K562 (cell line): ENCODE measurements around the gene CCL13. TPM values are rescaled to one million over a fixed set of nuclear protein-coding genes. Genes with fewer than 3 reads are reported as not detected.

Experiments used
- ATAC-seq: fragments of 200-7000 bp; cut with Tn5 transposase; 3 replicates; pipeline ENCODE4 v1.9.1; 2020; ENCODE audit warnings: moderate library complexity
- BruUV-seq: library from RNA; stranded (reverse); fragments of 400-500 nt; replicated peaks from 2 replicates; lab custom pipeline; 2021; lab: Mats Ljungman, UMichigan
- CTCF ChIA-PET: fragments of 300-600 bp; formaldehyde crosslinking; extraction: SDS; loops from one replicate; lab custom pipeline; 2021; ENCODE audit warnings: low intra/inter-chr PET ratio; lab: Yijun Ruan, JAX
- POLR2A ChIA-PET: fragments of 300-600, 350-650 bp; sonication (Branson Sonifier 250); formaldehyde crosslinking; extraction: SDS; loops from one replicate; lab custom pipeline; 2021; ENCODE audit warnings: antibody characterized with exemption, inconsistent platforms; lab: Yijun Ruan, JAX
- DNase-seq, 4 experiments: peaks; one replicate each; pipeline versions ENCODE4 v3.0.0 to v3.0.0-alpha.2; 2011 to 2018; ENCODE audit warnings: low spot score in 3 of 4, mixed read lengths in 3 of 4; ENCODE audit errors: extremely low read depth in 1 of 4
- FAIRE-seq: peaks from 2 replicates; lab custom pipeline; 2011; peaks lifted over from hg19 to GRCh38; lab: Jason Lieb, UNC
- H2AFZ ChIP-seq: 2 replicates; pipeline ENCODE4 v1.6.0; 2011; ENCODE audit warnings: low read depth, low read length, control low read depth, inconsistent platforms
- H3K27ac ChIP-seq: fragments of 200-600 bp; 3 replicates; pipeline ENCODE4 v1.8.0; 2011; ENCODE audit warnings: low read depth, mild to moderate bottlenecking, control low read depth, inconsistent platforms, low read length, moderate library complexity, mixed read lengths; ENCODE audit errors: extremely low read depth
- H3K27me3 ChIP-seq, 2 experiments: fragments of 300-600 bp in 1 of 2; 2 replicates in 1 of 2; 3 replicates in 1 of 2; pipeline versions ENCODE4 v1.6.0 to v1.8.0; 2011; ENCODE audit warnings: inconsistent platforms in 2 of 2, low read length in 2 of 2, mild to moderate bottlenecking in 1 of 2, mixed read lengths in 1 of 2, moderate library complexity in 1 of 2; ENCODE audit not compliant: control insufficient read depth in 2 of 2, insufficient read depth in 2 of 2
- H3K36me3 ChIP-seq: fragments of 300-600 bp; 3 replicates; pipeline ENCODE4 v1.8.0; 2011; ENCODE audit warnings: mild to moderate bottlenecking, low read length, inconsistent platforms; ENCODE audit not compliant: control insufficient read depth, insufficient read depth
- H3K4me1 ChIP-seq, 2 experiments: fragments of 200-600 bp in 1 of 2; replicated peaks in 1 of 2; 2 replicates in 1 of 2; 3 replicates in 1 of 2; pipeline versions ENCODE4 v1.5.1 to v1.8.0; 2011; ENCODE audit warnings: inconsistent platforms in 2 of 2, low read length in 2 of 2, mild to moderate bottlenecking in 1 of 2, mixed read lengths in 1 of 2, moderate library complexity in 1 of 2; ENCODE audit not compliant: control insufficient read depth in 2 of 2, insufficient read depth in 2 of 2
- H3K4me2 ChIP-seq: 2 replicates; pipeline ENCODE4 v1.6.1; 2011; ENCODE audit warnings: low read length, control low read depth, inconsistent platforms, mixed read lengths; ENCODE audit not compliant: insufficient read depth
- H3K4me3 ChIP-seq: fragments of 200-600 bp; sonication (generic), shearing (Covaris generic); 2 replicates; pipeline ENCODE4 v1.5.1; 2016; ENCODE audit warnings: control low read depth, inconsistent platforms
- H3K79me2 ChIP-seq: fragments of 200-600 bp; 3 replicates; pipeline ENCODE4 v1.8.0; 2011; ENCODE audit warnings: low read length, inconsistent platforms; ENCODE audit not compliant: control insufficient read depth, insufficient read depth
- H3K9ac ChIP-seq, 2 experiments: 2 replicates each; pipeline versions ENCODE4 v1.6.0 to v1.6.1; 2011; ENCODE audit warnings: low read depth in 2 of 2, low read length in 2 of 2, control low read depth in 1 of 2, inconsistent platforms in 1 of 2, mild to moderate bottlenecking in 1 of 2, mixed read lengths in 1 of 2; ENCODE audit not compliant: insufficient read depth in 1 of 2
- H3K9me1 ChIP-seq: one replicate; pipeline ENCODE4 v1.6.0; 2011; ENCODE audit warnings: inconsistent platforms, mild to moderate bottlenecking, low read length, moderate library complexity; ENCODE audit not compliant: control insufficient read depth, insufficient read depth
- H3K9me3 ChIP-seq: replicated peaks from 2 replicates; pipeline ENCODE4 v1.5.1; 2011; ENCODE audit warnings: low read depth, low read length, inconsistent platforms; ENCODE audit not compliant: control insufficient read depth, insufficient read depth
- H4K20me1 ChIP-seq: replicated peaks from 2 replicates; pipeline ENCODE4 v1.6.1; 2011; ENCODE audit warnings: low read length, inconsistent platforms, mixed read lengths; ENCODE audit not compliant: control insufficient read depth, insufficient read depth
- CBFA2T2 ChIP-seq: fragments of 450-650 bp; conservative IDR thresholded peaks from 2 replicates; pipeline ENCODE4 v1.6.1; 2017; ENCODE audit warnings: mild to moderate bottlenecking
- CBX8 ChIP-seq: fragments of 200-600 bp; sonication (generic); IDR thresholded peaks from 2 replicates; pipeline ENCODE4 v1.6.1; 2012; ENCODE audit warnings: borderline replicate concordance, mixed run types, low read depth, mild to moderate bottlenecking, moderate library complexity, mixed read lengths, low read length, control low read depth, inconsistent platforms; ENCODE audit not compliant: poor library complexity, severe bottlenecking; ENCODE audit errors: extremely low read depth
- CHD2 ChIP-seq: IDR thresholded peaks from 2 replicates; pipeline ENCODE4 v1.6.1; 2011; ENCODE audit warnings: low read depth, low read length
- CREM ChIP-seq: IDR thresholded peaks from 2 replicates; pipeline ENCODE4 v1.6.1; 2014; ENCODE audit warnings: antibody characterized with exemption, low read depth
- ELK1 ChIP-seq: sonication (generic); formaldehyde crosslinking; IDR thresholded peaks from 2 replicates; pipeline ENCODE4 v1.8.1; 2022; ENCODE audit warnings: missing genetic modification reagents
- HMBOX1 ChIP-seq: sonication (generic); IDR thresholded peaks from 2 replicates; pipeline ENCODE4 v1.6.1; 2016
- HOXB6 ChIP-seq: fragments of 250-450 bp; sonication (Bioruptor Pico); IDR thresholded peaks from 2 replicates; pipeline ENCODE4 v1.5.1; 2022; ENCODE audit warnings: mild to moderate bottlenecking, borderline replicate concordance
- JUND ChIP-seq, 2 experiments: IDR thresholded peaks; 2 replicates in 1 of 2; 3 replicates in 1 of 2; pipeline ENCODE4 v1.6.1; 2011; ENCODE audit warnings: borderline replicate concordance in 2 of 2, low read depth in 2 of 2, low read length in 2 of 2, improper control_type of control experiment in 1 of 2, missing biosample characterization in 1 of 2, missing genetic modification characterization in 1 of 2, missing genetic modification reagents in 1 of 2
- NR2C2 ChIP-seq, 2 experiments: fragments of 200-800 bp in 1 of 2; sonication (Bioruptor generic) in 1 of 2; sonication (generic) in 1 of 2; formaldehyde crosslinking in 1 of 2; IDR thresholded peaks; 2 replicates each; pipeline versions ENCODE4 v1.6.1 to v1.8.0; 2016 to 2022; ENCODE audit warnings: mild to moderate bottlenecking in 1 of 2, missing compliant biosample characterization in 1 of 2, missing genetic modification characterization in 1 of 2, missing genetic modification reagents in 1 of 2
- PKNOX1 ChIP-seq: fragments of 450-650 bp; IDR thresholded peaks from 2 replicates; pipeline ENCODE4 v1.6.1; 2016
- SREBF1 ChIP-seq: fragments of 150-350 bp; IDR thresholded peaks from 2 replicates; pipeline ENCODE4 v1.6.1; 2014; ENCODE audit warnings: antibody characterized with exemption, low read depth, low read length, borderline replicate concordance
- STAT5A ChIP-seq: IDR thresholded peaks from 2 replicates; pipeline ENCODE4 v1.6.1; 2012; ENCODE audit warnings: low read length, inconsistent platforms, borderline replicate concordance
- TFAM ChIP-seq: fragments of 250-450 bp; sonication (Bioruptor Pico); conservative IDR thresholded peaks from 2 replicates; pipeline ENCODE4 v1.5.0; 2021; ENCODE audit warnings: mild to moderate bottlenecking, moderate library complexity
- YY1 ChIP-seq, 3 experiments: IDR thresholded peaks; 2 replicates each; pipeline ENCODE4 v1.6.1; 2011; ENCODE audit warnings: low read length in 2 of 3, mild to moderate bottlenecking in 2 of 3, moderate library complexity in 2 of 3, borderline replicate concordance in 1 of 3, control low read depth in 1 of 3, low read depth in 1 of 3; ENCODE audit not compliant: insufficient read depth in 3 of 3, insufficient replicate concordance in 2 of 3, control insufficient read depth in 1 of 3, insufficient read length in 1 of 3; ENCODE audit errors: extremely low read depth in 1 of 3
- ZNF121 ChIP-seq: sonication (generic); formaldehyde crosslinking; conservative IDR thresholded peaks from 2 replicates; pipeline ENCODE4 v1.8.0; 2022; ENCODE audit warnings: missing genetic modification reagents
- WGBS: fragments of 100-300 bp; shearing (Covaris generic); methylation state at CpG from one replicate; pipeline ENCODE4 v1.1.6; 2016; ENCODE audit warnings: low coverage, mixed read lengths; ENCODE audit not compliant: insufficient coverage; ENCODE audit errors: missing lambda C conversion rate; 5-methylcytosine and 5-hydroxymethylcytosine counted together
- in situ Hi-C: fragments of 300-500 bp; cut with MboI; formaldehyde crosslinking; loops from 4 replicates; pipeline ENCODE4 v1.15.0; 2018; ENCODE audit warnings: inconsistent platforms, mixed read lengths
- intact Hi-C: fragments of 100-400 bp; cut with micrococcal nuclease; formaldehyde crosslinking; loops from 2 replicates; pipeline ENCODE4 v1.14.2; 2022
- polyA plus RNA-seq, 8 experiments: library from polyadenylated mRNA; depleted of rRNA in 4 of 8; stranded (reverse) in 5 of 8; unstranded in 3 of 8; fragments of >200 nt; fragmentation: Nextera tagmentation in 2 of 8; fragmentation: Illumina TruSeq in 1 of 8; extraction: Ambion mirVana in 2 of 8; extraction: Trizol in 1 of 8; gene quantifications; 2 replicates each; pipeline versions ENCODE4 v1.2.1 to v1.2.3, GENCODE V29; 2011 to 2014; ENCODE audit warnings: inconsistent platforms in 1 of 8, missing spikeins in 1 of 8
- total RNA-seq, 7 experiments: library from RNA; depleted of rRNA in 6 of 7; stranded (reverse); fragments of >200 nt in 6 of 7; fragmentation: Illumina TruSeq in 2 of 7; extraction: Trizol in 2 of 7; gene quantifications; 2 replicates each; pipeline versions ENCODE4 v1.2.1 to v1.2.3, GENCODE V29; 2011 to 2021; ENCODE audit warnings: low replicate concordance in 1 of 7

The CCL13 gene
- total and polyA plus RNA-seq, 9 of the 15 experiments (the other 6 are each of a cell fraction or from before 2014, with no cell fraction given), result not detected

GRCh38 chr17:34397265-34397664 is 41.0 kb downstream of the CCL13 start (continued):
- TF ChIP-seq YY1 (IDR thresholded peaks at IDR 0.05; ENCODE audit: borderline replicate concordance in 1 of 3, control insufficient read depth in 1 of 3, extremely low read depth in 1 of 3, insufficient read depth in 3 of 3, insufficient read length in 1 of 3, insufficient replicate concordance in 2 of 3, low read depth in 1 of 3, low read length in 2 of 3) (no peak), CREM (no peak), ZNF121 (CRISPR knock-in tag) (no peak), PKNOX1 (no peak)

GRCh38 chr17:34398990-34399389 is 42.7 kb downstream of the CCL13 start:
- no peaks in the 10 kb centered on the region for H3K9me1 ChIP-seq
- no peaks in the 10 kb centered on the region; a peak in 1 of 5 replicates for H3K27me3 ChIP-seq
- BruUV-seq, result no TSS peak
- H4K20me1 ChIP-seq, result no peaks in the 10 kb centered on the region
- peak overlapping the region; percentile 67 for H2AFZ ChIP-seq
- CTCF ChIA-PET, result no interaction called here
- peaks cover 0 to 9% of the 10 kb centered on the region in 2 experiments; a peak in 3 of 5 replicates for H3K4me1 ChIP-seq
- H3K79me2 ChIP-seq, result no peaks in the 10 kb centered on the region
- WGBS, result 4% methylated on average over 2 of the region's 2 CpGs
- no peaks in the 10 kb centered on the region for H3K36me3 ChIP-seq
- in situ Hi-C loops (no loop called here), intact Hi-C loops (no loop called here)
- H3K9me3 ChIP-seq, result no peaks in the 10 kb centered on the region
- no peak overlapping the region for H3K9ac ChIP-seq
- FAIRE-seq (no peak), DNase-seq (no peak), ATAC-seq (no peak; the same call in 2 of the 3 replicates)
- POLR2A ChIA-PET, result interaction anchor here (0.6 to 3.4 kb wide), 5 partner anchors 11 to 1040 kb away, joined by 3 to 11 read pairs (median 3); no protein-coding TSS in a partner anchor
- no peak overlapping the region for H3K4me3 ChIP-seq
- no peak overlapping the region for H3K27ac ChIP-seq
- no peak overlapping the region; the same call in 1 of the 2 replicates for H3K4me2 ChIP-seq
- TF ChIP-seq HOXB6 (CRISPR knock-in tag), result no peak
- TF ChIP-seq JUND (IDR thresholded peaks at IDR 0.05; ENCODE audit: borderline replicate concordance, low read depth, low read length), result no peak
- no peak for TF ChIP-seq JUND (tag; IDR thresholded peaks at IDR 0.05; ENCODE audit: borderline replicate concordance, low read depth, low read length)
- no peak for TF ChIP-seq STAT5A
- no peak for TF ChIP-seq CHD2
- no peak for TF ChIP-seq CBFA2T2
- TF ChIP-seq NR2C2 (CRISPR knock-in tag; IDR thresholded peaks at IDR 0.05), result no peak
- peak; percentile 48; the same call in 1 of the 2 replicates for TF ChIP-seq NR2C2 (tag; IDR thresholded peaks at IDR 0.05)
- TF ChIP-seq SREBF1, result no peak
- no peak for TF ChIP-seq TFAM (CRISPR knock-in tag)
- no peak for TF ChIP-seq ELK1
- TF ChIP-seq CBX8, result no peak
- TF ChIP-seq CREM, result 0 out of 2 replicates have a peak, but pooled peaks have one; percentile 17
- TF ChIP-seq HMBOX1, result peak; percentile 77
